Activated gamma-delta T cell treated with anti-CD3 and anti-CD28 coated beads, Interleukin-2, amount 50 U/mL, for 16 hours (primary cell): ENCODE measurements around the gene PHLDA3.

ENCODE experiments used
- DNase-seq: peaks from one replicate; pipeline ENCODE4 v3.0.0-alpha.2; 2020; ENCODE audit warnings: low read depth

The PHLDA3 gene

DNA sequence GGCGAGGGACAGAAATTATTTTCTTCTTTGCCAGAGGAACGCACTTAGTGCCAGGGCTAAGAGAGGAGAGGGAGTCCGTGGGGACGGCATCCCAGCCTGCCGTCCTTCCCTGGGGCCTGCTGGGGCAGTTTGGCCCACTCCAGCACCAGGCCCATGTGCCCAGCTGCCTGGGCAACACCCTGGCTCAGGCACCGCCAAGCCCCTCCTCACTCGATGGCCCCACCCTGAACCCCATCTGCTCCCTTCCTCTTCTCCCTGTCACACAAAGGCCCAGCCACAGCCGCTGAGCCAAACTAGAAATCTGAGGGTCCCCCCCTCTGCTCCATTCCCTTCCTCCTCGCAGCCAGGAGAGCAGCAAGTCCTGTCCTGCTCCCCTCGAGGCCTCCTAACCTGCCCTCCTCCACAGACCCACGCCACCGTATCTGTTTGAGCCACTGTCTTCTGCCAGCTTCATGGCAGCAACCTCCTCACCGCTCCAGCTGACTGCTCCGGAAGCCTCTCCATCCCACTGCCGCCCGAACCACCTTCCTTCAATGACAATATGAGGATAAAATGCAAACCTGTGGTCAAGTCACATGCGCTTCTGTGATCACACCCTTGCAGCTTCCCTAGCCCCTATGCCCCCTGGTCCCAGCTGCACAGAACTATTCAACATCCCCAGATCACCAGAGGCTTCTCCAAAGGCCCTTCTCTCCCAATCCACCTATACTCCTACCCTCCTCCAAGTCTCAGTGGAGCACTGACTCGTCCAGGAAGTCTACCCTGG is 39.1 kb downstream of the PHLDA3 start:
- no peak for DNase-seq

DNA sequence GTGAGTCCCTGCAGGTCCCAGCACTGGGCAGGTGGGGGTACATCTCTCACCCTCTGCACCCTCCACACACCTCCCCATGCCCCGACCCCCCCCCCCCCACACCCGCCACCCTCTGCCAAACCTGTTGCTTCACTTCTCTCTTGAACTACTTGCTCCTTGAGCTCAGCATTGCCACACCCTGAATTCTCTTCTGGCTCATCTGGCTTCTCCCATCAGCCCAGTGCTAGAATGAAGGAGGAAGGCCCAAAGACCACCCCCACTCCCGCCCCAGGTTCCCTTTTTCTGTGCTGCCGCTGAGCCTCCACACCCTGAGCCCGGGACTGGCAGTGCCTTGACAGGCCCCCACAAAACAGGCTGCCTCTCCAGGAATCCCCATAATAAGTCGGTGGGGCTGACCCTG is 41.0 kb downstream of the PHLDA3 start:
- DNase-seq, result no peak

- DNase-seq, result no peak
Measured at GRCh38 chr1:201426479-201427310, 42.3 kb downstream of the PHLDA3 start.

GRCh38 chr1:201424146-201424545 is 44.8 kb downstream of the PHLDA3 start:
- DNase-seq, result no peak

DNA sequence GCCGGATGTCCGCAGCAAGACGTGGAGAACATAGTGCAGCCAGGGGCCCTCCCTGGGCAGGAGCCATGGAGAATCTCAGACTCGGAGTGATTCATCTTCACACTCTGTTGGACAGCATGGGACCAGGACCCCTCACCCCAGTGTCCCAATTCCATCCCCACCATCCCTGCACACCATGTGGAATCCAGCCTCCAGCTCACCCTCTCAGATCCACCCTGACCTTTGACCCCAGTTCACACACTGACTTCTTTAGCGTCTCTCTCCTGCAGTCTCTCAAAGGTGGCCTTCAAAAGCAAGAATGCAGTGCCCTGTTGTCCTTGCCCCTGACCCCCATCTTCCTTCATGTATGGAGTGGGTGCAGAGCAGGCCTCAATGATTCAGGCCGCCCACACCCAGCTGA is 45.3 kb downstream of the PHLDA3 start:
- no peak for DNase-seq

DNA sequence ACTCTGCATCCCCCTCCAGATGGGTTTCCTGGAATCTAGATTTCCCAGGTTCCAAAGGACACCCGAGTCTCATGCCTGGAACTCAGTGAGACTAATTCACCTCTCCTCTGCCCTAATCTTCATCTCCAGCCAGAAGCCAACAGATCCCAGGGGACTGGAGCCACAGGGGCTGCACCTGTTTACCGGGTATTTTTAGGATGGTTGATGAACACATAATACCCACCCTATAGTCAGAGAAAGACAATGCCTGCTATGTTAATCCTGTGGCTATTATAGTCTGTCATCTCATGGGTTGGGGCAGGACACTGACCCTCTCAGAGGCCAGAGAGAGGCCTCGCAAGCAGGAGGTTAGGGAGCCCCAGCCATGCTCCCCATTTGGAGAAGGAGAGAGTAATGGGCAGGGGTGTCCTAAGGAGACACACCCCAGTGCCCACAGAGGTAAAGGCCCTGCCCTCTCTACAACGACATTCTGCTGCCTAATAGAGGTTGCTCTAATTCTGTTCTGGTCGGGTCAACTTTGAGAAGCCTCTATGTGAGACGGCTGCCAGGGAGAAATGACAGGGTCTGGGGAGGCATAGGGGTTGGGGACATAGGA is 46.5 kb downstream of the PHLDA3 start:
- DNase-seq, result no peak

GRCh38 chr1:201422026-201422425 is 47.0 kb downstream of the PHLDA3 start:
- no peak for DNase-seq

GRCh38 chr1:201421041-201421440 is 47.9 kb downstream of the PHLDA3 start:
- no peak for DNase-seq

GRCh38 chr1:201420608-201421002 is 48.4 kb downstream of the PHLDA3 start:
- no peak for DNase-seq

GRCh38 chr1:201419746-201420607 is 49.0 kb downstream of the PHLDA3 start:
- DNase-seq, result no peak

- no peak for DNase-seq
Measured at GRCh38 chr1:201419256-201419655, 49.7 kb downstream of the PHLDA3 start.

DNA sequence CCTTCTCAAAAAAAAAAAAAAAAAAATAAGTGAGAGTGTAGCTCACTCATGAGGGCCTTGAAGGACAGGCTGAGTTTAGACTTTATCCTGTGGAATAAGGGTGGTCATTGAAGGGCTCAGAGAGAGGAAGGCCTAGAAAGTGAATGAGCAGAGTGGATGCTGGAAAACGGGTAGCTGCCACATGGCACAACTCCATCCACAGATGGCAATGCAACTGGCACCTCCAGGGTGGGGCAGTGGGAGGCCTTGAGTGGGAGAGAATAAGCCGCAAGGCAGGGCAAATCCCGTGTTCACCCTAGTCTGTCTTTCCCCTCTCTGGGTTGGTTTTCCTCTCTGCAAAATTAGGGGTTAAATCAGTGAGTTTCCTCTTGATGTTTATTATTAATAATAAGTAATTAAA is 50.5 kb downstream of the PHLDA3 start:
- DNase-seq, result no peak
